Activated gamma-delta T cell treated with anti-CD3 and anti-CD28 coated beads, Interleukin-2, amount 50 U/mL, for 16 hours (primary cell): Measurements from ENCODE around the gene ZBTB38.
A peak's percentile ranks its signal among the peaks of the same experiment; 100 is the strongest.

Experiments used
- DNase-seq: peaks from one replicate; pipeline ENCODE4 v3.0.0-alpha.2; 2020; ENCODE audit warnings: low read depth

Gene ZBTB38

DNA sequence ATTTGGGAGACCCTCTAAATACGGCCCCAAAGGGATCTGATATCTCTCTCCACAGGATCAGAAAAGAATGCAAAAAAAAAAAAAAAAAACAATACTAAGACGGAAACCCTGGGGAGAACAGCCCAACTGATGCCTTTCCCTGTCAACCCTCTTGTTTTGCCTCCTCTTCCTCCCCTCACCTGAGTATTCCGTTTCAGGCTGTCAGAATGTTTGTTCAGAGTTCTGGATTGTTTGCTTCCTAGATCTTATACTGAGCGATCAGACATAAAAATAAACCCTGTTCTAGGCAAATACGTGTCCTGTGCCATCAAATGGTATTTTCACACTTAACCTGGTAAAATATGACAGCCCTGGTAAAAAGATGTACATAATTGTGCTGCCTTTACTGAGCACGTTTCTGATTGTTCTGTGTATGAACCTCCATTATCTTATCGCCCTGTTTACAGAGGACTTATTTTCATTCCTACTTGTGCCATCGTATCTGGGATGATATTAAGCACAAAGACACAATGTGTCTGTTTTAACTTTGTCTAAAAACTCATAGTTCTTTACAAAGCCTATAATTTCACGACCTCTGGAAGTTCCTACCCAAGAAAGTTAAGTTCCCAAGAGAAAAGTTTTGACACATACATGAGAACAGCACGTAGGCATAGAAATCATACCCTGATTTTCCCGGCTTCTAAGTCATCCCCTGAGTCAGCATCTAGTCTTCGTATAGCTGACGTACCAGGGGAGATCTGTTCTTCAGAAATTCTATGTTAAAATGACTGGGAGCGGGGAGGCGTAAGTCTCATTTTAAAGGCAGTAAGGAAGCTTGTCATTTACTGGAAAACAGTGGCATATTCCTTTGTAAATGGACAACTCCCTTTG is 856 bp downstream of the ZBTB38 start:
- no peak for DNase-seq

GRCh38 chr3:141370065-141370533 is 1.8 kb downstream of the ZBTB38 start:
- DNase-seq = peak; percentile 28

GRCh38 chr3:141371882-141372281 is 3.6 kb downstream of the ZBTB38 start:
- no peak for DNase-seq

DNA sequence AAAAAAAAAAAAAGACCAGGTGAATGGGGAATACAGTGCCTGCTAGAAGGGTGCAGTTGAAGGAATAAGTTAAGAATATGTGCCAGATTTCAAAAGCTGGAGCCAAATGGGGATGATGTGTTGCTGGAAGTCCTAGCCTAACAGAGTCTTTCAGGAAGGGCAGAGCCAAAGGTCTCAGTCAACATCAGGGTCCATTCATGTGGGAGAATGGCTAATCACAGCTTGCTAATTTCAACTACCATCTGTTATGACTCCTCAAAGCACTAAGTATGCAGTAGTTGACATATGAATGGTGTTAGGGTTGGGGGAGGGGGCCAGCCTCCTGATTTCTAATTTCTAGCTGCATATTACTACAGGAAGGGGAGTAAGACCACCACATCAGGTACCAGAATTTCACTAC is 4.4 kb downstream of the ZBTB38 start:
- no peak for DNase-seq

GRCh38 chr3:141373232-141373631 is 4.9 kb downstream of the ZBTB38 start:
- DNase-seq = no peak

DNA sequence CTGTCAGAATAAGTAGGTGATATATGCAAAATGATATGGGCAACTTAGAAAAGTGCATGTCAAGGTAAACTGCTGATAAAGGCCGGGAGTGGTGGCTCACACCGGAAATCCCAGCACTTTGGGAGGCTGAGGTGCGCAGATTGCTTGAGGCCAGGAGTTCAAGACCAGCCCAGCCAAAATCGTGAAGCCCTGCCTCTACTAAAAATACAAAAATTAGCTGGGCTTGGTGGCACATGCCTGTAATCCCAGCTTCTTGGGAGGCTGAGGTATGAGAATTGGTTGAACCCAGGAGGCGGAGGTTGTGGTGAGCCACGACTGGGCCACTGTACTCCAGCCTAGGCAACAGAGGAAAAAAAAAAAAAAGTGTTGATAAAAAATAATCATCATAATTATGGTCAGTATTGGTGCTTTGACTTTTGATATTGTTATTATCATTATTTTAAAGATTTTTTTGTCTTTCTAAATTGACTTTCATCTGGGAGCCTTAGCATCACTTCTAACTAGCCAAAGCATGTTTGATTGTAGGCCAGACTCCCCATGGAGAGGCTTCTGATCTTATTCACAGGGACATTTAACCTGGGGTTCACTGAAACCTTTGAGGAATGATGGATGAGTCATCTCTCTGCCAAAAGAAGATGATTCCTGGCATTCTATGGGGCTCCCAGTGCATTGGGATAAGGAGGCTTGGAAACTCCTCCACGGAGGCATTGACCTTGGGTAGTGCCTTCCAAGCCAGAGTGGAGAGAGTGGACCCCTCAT is 5.6 kb downstream of the ZBTB38 start:
- DNase-seq = no peak

DNA sequence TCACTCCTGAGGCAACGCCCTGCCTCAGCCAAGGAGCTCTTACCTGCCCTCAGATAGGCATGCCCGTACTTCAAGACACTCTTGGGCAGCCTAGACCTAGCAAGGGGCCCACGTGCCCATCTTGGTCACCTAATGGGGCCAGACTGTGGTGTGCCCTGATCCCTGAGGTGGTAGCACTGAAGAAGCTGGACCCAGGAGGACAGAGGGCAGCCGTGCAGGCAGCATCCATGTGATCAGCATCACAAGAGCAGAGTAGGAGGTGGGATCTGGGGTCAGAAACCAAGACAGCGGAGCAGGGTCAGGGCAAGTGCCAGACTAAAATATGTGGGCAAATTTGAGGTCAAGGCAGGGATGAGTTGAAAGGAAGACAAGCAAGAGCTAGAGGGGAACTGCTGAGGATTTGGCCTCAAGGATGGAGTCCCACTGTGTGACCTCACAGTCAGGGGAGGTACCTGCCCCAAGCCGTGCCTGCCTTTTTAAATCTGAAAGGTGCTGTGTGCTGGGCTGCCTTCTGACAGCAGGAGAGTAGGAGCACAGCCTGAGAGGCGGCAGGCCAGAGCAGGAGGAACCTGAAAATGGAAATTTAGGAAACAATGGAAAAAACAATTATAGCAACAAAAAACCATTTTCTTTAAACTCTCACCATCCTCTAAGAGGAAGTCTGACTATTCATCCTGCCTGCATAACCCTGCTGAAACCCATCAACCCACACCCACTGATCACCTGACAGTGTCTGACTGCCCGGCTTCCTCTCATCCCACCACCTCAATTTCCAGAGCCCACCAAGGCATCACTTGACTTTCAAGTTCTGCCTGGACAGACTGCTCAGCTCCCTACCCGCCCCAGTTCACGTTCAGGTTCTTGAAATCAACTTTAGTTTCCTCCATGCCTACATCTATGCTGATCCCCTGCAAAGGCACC is 7.3 kb downstream of the ZBTB38 start:
- DNase-seq = no peak

- no peak for DNase-seq
Measured at GRCh38 chr3:141377377-141377776, 9.1 kb downstream of the ZBTB38 start.

GRCh38 chr3:141378556-141378955 is 10.3 kb downstream of the ZBTB38 start:
- DNase-seq = no peak

- no peak for DNase-seq
Measured at GRCh38 chr3:141379250-141379966, 11.1 kb downstream of the ZBTB38 start.

GRCh38 chr3:141380279-141380678 is 12.0 kb downstream of the ZBTB38 start:
- no peak for DNase-seq

DNA sequence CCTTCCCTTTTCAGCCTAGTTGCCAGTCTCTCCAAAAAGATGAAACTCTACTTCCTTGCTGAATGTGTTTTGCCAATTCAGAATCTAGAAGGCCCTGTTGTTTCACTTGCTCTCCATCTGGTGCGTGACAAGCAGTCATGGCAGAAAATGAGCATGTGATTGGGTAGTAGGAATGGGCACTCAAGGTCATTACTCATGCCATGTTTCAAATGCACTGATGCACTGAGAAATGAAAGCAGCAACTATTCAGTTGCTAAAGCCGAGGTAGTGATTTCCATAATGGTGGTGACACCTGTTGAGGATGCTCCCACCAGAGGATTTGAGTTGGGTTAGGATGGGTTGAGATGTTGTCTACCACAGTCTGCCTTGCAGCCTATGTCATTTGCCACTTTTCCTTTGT is 12.7 kb downstream of the ZBTB38 start:
- no peak for DNase-seq

DNA sequence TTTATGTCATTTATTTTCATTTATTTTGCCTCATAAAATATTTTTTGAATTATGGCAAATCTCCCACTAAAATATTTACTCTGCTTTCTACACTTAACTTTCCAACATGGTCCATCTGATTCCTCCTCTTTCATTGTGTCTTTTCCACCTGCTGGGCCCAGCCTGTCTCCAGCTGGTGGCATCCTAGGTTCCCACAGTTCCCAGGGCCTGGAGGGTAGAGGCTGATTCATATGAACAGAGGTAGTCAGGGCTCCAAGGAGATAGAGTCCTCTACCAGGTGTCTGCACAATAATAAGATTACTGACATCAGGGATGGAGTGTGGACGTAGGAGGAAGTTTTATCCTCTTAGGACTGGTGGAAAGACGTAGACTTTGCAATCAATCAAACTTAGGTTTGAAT is 14.3 kb downstream of the ZBTB38 start:
- no peak for DNase-seq

- no peak for DNase-seq
Measured at GRCh38 chr3:141383555-141384129, 15.3 kb downstream of the ZBTB38 start.

- DNase-seq = no peak
Measured at GRCh38 chr3:141384157-141384556, 15.9 kb downstream of the ZBTB38 start.

- no peak for DNase-seq
Measured at GRCh38 chr3:141384575-141384974, 16.3 kb downstream of the ZBTB38 start.

DNA sequence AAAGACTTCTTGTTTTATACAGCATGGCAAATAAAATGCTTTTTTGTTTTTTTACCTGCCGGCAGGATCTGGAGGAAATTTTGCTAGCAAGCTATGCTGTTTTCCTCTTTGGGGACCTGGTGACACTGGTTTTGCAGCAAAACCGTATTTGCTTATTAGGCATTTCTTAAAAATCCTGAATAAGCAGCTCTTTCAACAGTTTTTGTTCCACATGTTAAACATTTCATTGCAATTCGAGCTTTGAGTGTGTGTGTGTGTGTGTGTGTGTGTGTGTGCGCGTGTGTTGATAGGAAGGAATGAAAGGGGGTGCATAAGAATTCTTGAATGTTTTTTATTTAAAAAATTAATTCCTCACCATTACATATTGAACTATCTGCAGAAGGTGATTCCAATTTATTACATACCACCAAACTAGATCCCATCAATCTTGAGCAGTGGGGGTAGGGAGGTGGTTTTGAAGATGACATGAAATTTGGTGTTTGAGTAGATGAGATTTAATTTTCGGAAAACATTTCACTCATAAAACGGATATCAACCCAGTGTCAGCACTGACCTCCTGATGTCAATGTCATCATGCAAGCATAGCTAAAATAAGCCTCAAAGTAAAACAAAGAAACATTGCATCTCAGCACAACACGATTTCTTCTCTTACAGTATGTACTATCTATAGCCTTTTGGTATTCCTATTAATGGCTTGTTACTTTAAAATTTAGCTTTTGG is 17.3 kb downstream of the ZBTB38 start:
- DNase-seq = no peak

DNA sequence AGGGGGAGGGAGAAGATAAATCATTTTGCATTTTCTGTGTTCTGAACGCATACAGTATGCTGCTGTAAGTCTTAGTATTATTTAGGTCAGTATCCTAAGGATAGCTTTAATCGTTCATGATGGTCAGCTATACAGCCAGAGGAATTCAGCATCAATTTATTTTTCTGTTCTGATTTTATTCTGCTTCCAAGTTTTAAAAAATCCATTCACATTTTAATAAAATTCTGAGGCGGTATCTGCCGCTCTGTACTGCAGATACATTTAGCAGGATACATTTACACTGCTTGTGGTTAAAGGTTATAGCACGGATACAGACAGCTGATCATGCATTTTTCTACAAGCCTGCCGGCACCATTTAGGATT is 17.8 kb downstream of the ZBTB38 start:
- no peak for DNase-seq

DNA sequence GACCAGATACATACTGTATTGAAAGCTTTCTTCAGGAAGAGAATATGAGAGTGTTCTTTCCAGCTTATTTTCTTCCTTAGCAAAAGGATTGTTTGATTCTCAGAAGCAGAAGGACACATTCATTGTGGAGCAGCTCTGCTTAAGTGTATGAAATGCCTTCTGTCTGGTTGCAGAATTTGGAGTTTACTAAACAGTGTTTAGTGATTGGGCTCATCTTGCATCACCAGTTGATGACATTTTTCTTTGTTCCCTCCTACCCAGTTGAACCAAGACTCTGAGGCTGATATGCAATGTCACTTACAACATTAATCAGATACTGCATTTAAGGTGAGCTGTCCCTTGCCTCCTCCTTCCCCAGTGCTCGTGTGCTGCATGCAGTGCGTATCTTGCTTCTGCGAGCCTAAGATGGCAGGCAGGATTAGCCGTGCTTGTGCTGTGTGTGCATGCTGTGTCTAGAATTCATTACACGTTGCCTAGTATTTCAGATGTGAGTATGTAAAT is 18.4 kb downstream of the ZBTB38 start:
- DNase-seq = no peak

- DNase-seq = no peak
Measured at GRCh38 chr3:141387516-141387915, 19.2 kb downstream of the ZBTB38 start.
